PC-3 (cell line): Measurements from ENCODE around the gene NPSR1. TPM values are rescaled to one million over a fixed set of nuclear protein-coding genes. Genes with fewer than 3 reads are reported as not detected.

Experiments used
- ATAC-seq: fragments of 200-7000 bp; cut with Tn5 transposase; 2 replicates; pipeline ENCODE4 v1.9.1; 2020; ENCODE audit warnings: mild to moderate bottlenecking, moderate library complexity
- BruUV-seq: library from RNA; stranded (reverse); fragments of 400-500 nt; replicated peaks from 2 replicates; lab custom pipeline; 2021; lab: Mats Ljungman, UMichigan
- CTCF ChIA-PET: fragments of 300-600 bp; sonication (Branson Sonifier 250); formaldehyde crosslinking; loops from one replicate; lab custom pipeline; 2022; ENCODE audit warnings: antibody characterized with exemption; lab: Charles Lee
- POLR2A ChIA-PET: fragments of 300-600 bp; sonication (Branson Sonifier 250); formaldehyde crosslinking; loops from one replicate; lab custom pipeline; 2022; ENCODE audit warnings: antibody characterized with exemption; ENCODE audit not compliant: unreplicated experiment; lab: Charles Lee
- DNase-seq: peaks from one replicate; pipeline ENCODE4 v3.0.0-alpha.2; 2015
- H2AFZ ChIP-seq: fragments of 300-600 bp; sonication (generic); 2 replicates; pipeline ENCODE4 v1.6.0; 2016; ENCODE audit warnings: antibody characterized with exemption, low read length
- H3F3A ChIP-seq: fragments of 300-600 bp; sonication (generic); one replicate; pipeline ENCODE4 v1.6.0; 2017; ENCODE audit warnings: antibody characterized with exemption, low read length, control low read depth, mild to moderate bottlenecking; ENCODE audit not compliant: unreplicated experiment
- H3K27ac ChIP-seq: fragments of 300-600 bp; sonication (generic); 2 replicates; pipeline ENCODE4 v1.5.1; 2016; ENCODE audit warnings: mild to moderate bottlenecking, low read length
- H3K27me3 ChIP-seq: fragments of 300-600 bp; sonication (generic); 2 replicates; pipeline ENCODE4 v1.6.1; 2016; ENCODE audit warnings: low read length, mixed read lengths
- H3K36me3 ChIP-seq: fragments of 300-600 bp; sonication (generic); 2 replicates; pipeline ENCODE4 v1.6.1; 2016; ENCODE audit warnings: low read depth, mixed run types, low read length, mixed read lengths
- H3K4me1 ChIP-seq: fragments of 300-600 bp; sonication (generic); 2 replicates; pipeline ENCODE4 v1.5.1; 2016; ENCODE audit warnings: low read length; ENCODE audit not compliant: insufficient read depth
- H3K4me2 ChIP-seq: fragments of 300-600 bp; sonication (generic); 2 replicates; pipeline ENCODE4 v1.6.0; 2016; ENCODE audit warnings: low read length
- H3K4me3 ChIP-seq: fragments of 300-600 bp; sonication (generic); 2 replicates; pipeline ENCODE4 v1.5.1; 2016; ENCODE audit warnings: mild to moderate bottlenecking, low read length, mixed read lengths
- H3K79me2 ChIP-seq: fragments of 300-600 bp; sonication (generic); 2 replicates; pipeline ENCODE4 v1.6.1; 2017; ENCODE audit warnings: low read length, mixed read lengths
- H3K9ac ChIP-seq: fragments of 300-600 bp; sonication (generic); 2 replicates; pipeline ENCODE4 v1.6.0; 2016; ENCODE audit warnings: mild to moderate bottlenecking, low read length
- H3K9me2 ChIP-seq: fragments of 300-600 bp; sonication (generic); replicated peaks from 2 replicates; pipeline ENCODE4 v1.6.1; 2016; ENCODE audit warnings: mixed run types, low read length, mixed read lengths
- H3K9me3 ChIP-seq: fragments of 300-600 bp; sonication (generic); 2 replicates; pipeline ENCODE4 v1.6.1; 2016; ENCODE audit warnings: low read length, mixed read lengths
- H4K20me1 ChIP-seq: fragments of 300-600 bp; sonication (generic); 2 replicates; pipeline ENCODE4 v1.6.1; 2016; ENCODE audit warnings: low read length, mixed read lengths
- EZH2 ChIP-seq: fragments of 300-600 bp; sonication (generic); IDR thresholded peaks from one replicate; pipeline ENCODE4 v1.6.1; 2017; ENCODE audit warnings: antibody characterized with exemption, mild to moderate bottlenecking, low read length; ENCODE audit not compliant: unreplicated experiment
- EZH2phosphoT487 ChIP-seq: fragments of 300-600 bp; sonication (generic); IDR thresholded peaks from 2 replicates; pipeline ENCODE4 v1.6.1; 2018; ENCODE audit warnings: mild to moderate bottlenecking, antibody characterized with exemption, low read length, borderline replicate concordance
- intact Hi-C: fragments of 100-400 bp; cut with micrococcal nuclease; formaldehyde crosslinking; loops from 2 replicates; pipeline ENCODE4 v1.9.0; 2023
- total RNA-seq: library from RNA; depleted of rRNA; stranded (reverse); fragments of >200 nt; gene quantifications from 2 replicates; pipeline ENCODE4 v1.2.3, GENCODE V29; 2014
- TF ChIP-seq, protein P1 (sequence below): fragments of 300-600 bp; sonication (generic); conservative IDR thresholded peaks from 2 replicates; pipeline ENCODE4 v1.5.1; 2017; ENCODE audit warnings: antibody characterized with exemption, low read depth, mild to moderate bottlenecking, low read length

NPSR1 gene
- total RNA-seq, 1 experiment from 2014 or later, result not detected

DNA sequence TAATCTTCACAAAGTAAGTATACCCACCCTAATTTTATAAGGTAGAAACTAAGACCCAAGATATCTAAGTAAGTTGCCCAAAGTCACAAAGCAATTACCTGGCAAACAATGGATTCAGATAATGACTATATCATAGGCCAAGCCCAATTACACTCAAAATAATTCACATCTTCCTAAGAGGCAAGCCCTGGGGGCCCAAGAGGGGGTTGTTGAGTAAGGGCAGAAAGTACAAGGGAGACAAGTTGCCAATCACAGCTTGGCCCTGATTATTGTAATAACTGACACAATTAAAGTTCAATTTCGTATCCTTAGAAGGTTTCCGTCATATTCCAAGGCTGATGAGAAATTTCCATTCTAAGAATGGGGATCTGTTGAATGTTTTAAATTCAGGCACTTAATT, 91.4 kb downstream of the NPSR1 start:
- Histone ChIP-seq H3K4me2 (no peak overlapping the region), H3F3A (peaks cover 6% of the 10 kb centered on the region), H2AFZ (no peak overlapping the region), H3K27me3 (no peaks in the 10 kb centered on the region), H3K79me2 (no peaks in the 10 kb centered on the region), H3K9me2 (no peaks in the 10 kb centered on the region), H3K36me3 (no peaks in the 10 kb centered on the region), H3K4me3 (no peak overlapping the region), H3K4me1 (peaks cover 20% of the 10 kb centered on the region), H3K9me3 (no peaks in the 10 kb centered on the region), H3K27ac (no peak overlapping the region), H3K9ac (no peak overlapping the region), H4K20me1 (no peaks in the 10 kb centered on the region)
- POLR2A ChIA-PET, result no interaction called here
- no TSS peak for BruUV-seq
- no peak for DNase-seq
- intact Hi-C loops, result loop anchor here (5.0 kb wide), 1 partner anchor 948 kb away; the partner anchor contains the start of gene HERPUD2
- CTCF ChIA-PET, result interaction anchor here (0.6 kb wide), 1 partner anchor 1555 kb away, joined by 3 read pairs; no protein-coding TSS in a partner anchor
- ATAC-seq, result no peak
- TF ChIP-seq, protein P1, sequence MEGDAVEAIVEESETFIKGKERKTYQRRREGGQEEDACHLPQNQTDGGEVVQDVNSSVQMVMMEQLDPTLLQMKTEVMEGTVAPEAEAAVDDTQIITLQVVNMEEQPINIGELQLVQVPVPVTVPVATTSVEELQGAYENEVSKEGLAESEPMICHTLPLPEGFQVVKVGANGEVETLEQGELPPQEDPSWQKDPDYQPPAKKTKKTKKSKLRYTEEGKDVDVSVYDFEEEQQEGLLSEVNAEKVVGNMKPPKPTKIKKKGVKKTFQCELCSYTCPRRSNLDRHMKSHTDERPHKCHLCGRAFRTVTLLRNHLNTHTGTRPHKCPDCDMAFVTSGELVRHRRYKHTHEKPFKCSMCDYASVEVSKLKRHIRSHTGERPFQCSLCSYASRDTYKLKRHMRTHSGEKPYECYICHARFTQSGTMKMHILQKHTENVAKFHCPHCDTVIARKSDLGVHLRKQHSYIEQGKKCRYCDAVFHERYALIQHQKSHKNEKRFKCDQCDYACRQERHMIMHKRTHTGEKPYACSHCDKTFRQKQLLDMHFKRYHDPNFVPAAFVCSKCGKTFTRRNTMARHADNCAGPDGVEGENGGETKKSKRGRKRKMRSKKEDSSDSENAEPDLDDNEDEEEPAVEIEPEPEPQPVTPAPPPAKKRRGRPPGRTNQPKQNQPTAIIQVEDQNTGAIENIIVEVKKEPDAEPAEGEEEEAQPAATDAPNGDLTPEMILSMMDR, result no peak
- TF ChIP-seq EZH2phosphoT487 (no peak), EZH2 (no peak)

DNA sequence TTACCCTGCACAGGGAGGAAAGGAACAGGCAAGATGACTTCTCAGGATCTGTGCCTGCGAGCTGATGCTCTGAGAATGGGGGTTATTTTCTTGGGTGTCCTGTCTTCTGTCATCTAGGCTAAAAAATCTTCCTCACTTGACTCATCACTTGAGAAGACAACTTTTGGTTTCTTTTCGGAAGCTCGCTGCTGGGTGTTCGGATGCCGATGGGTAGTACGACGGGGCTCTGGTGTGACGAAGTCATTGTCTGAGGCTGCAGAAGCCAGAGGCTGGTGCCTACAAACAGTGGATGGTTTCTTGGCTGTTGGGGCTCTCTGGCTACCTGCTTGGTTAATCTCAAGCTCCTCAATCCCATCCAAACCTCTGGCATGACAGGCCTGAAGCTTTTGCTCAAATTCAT, 92.2 kb downstream of the NPSR1 start:
- H3K36me3 ChIP-seq, result no peaks in the 10 kb centered on the region
- CTCF ChIA-PET, result no interaction called here
- no peaks in the 10 kb centered on the region for H3K9me3 ChIP-seq
- TF ChIP-seq, protein P1, result no peak
- TF ChIP-seq EZH2, result no peak
- TF ChIP-seq EZH2phosphoT487, result no peak
- POLR2A ChIA-PET, result no interaction called here
- H3K4me3 ChIP-seq, result no peak overlapping the region
- H3K27ac ChIP-seq, result no peak overlapping the region
- intact Hi-C loops, result no loop called here
- no peak overlapping the region for H2AFZ ChIP-seq
- no TSS peak for BruUV-seq
- DNase-seq, result no peak
- H4K20me1 ChIP-seq, result no peaks in the 10 kb centered on the region
- no peak for ATAC-seq
- H3K4me2 ChIP-seq, result no peak overlapping the region
- peaks cover 20% of the 10 kb centered on the region for H3K4me1 ChIP-seq
- H3K9me2 ChIP-seq, result no peaks in the 10 kb centered on the region
- no peaks in the 10 kb centered on the region for H3K79me2 ChIP-seq
- no peak overlapping the region for H3K9ac ChIP-seq
- peaks cover 6% of the 10 kb centered on the region for H3F3A ChIP-seq
- H3K27me3 ChIP-seq, result no peaks in the 10 kb centered on the region

DNA sequence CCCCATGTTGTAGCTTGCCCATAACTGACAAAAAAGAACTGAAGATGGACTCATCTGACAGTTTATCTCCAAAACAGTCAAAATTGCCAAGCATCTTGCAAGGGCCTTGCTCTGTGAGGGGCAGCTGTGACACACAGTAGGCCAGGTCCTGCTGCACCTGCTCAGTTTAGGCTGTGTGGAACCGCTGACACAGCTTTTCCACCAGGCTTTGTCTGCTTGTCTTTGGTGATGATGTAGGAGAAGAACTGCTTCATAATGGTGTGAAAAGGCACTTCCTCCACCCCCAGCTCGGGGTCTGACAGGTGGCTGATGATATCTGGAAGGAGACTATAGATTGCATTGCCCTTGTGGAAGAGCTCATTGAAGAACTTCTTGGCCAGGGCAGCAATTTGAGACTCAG, 92.6 kb downstream of the NPSR1 start:
- intact Hi-C loops, result no loop called here
- no peaks in the 10 kb centered on the region for H3K9me3 ChIP-seq

More for the DNA sequence above, 92.6 kb downstream of the NPSR1 start:
- H3F3A ChIP-seq, result peaks cover 6% of the 10 kb centered on the region
- BruUV-seq, result no TSS peak
- H3K4me3 ChIP-seq, result no peak overlapping the region
- H4K20me1 ChIP-seq, result no peaks in the 10 kb centered on the region
- TF ChIP-seq EZH2phosphoT487 (no peak), EZH2 (no peak)
- TF ChIP-seq, protein P1, result no peak
- H3K9me2 ChIP-seq, result no peaks in the 10 kb centered on the region
- no peaks in the 10 kb centered on the region for H3K27me3 ChIP-seq
- H3K27ac ChIP-seq, result no peak overlapping the region
- H3K4me1 ChIP-seq, result peaks cover 20% of the 10 kb centered on the region
- no peak overlapping the region for H3K9ac ChIP-seq
- POLR2A ChIA-PET, result no interaction called here
- H3K4me2 ChIP-seq, result no peak overlapping the region
- ATAC-seq, result no peak
- DNase-seq, result no peak
- no peak overlapping the region for H2AFZ ChIP-seq
- CTCF ChIA-PET, result no interaction called here
- H3K36me3 ChIP-seq, result no peaks in the 10 kb centered on the region
- H3K79me2 ChIP-seq, result no peaks in the 10 kb centered on the region
